ENCODE measurements around the gene MAEA. TPM values are rescaled to one million over a fixed set of nuclear protein-coding genes. Genes with fewer than 3 reads are reported as not detected.
A peak's percentile ranks its signal among the peaks of the same experiment; 100 is the strongest.

MAEA gene
- total RNA-seq, 2 donors from 2014 or later = 42.8 to 50.1 TPM

- Mint-ChIP-seq H3K27ac (no peak overlapping the region), H3K9me3 (no peaks in the 10 kb centered on the region), H3K36me3 (peaks cover 19 to 38% of the 10 kb centered on the region in 2 donors)
- DNase-seq (ENCODE audit: low spot score in 2 of 2) (no peak), ATAC-seq (no peak)
Observed at GRCh38 chr4:1340181-1340747, 50.6 kb downstream of the MAEA start.

DNA sequence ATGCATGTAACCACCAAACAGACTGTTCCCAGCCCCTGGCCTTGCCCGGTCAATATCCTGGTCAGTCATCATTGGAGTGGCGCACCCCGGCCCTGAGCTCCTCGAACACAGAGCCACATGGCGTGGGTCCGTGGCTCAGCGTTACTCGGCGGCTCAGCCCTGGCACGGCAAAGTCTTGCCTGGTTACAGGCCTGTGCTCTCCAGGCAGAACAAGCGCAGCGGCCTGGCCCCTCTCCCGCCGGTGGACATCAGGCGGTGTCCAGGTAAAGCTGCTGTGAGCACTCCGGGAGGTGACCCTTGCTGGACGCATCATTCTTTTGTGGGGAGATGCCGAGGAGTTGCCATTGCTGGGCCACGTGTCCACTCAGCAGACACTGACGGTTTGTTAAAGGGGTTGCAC, 51.2 kb downstream of the MAEA start:
- Mint-ChIP-seq H3K36me3 (peaks cover 19 to 38% of the 10 kb centered on the region in 2 donors), H3K9me3 (no peaks in the 10 kb centered on the region), H3K27ac (no peak overlapping the region)
- ATAC-seq = no peak
- no peak for DNase-seq (ENCODE audit: low spot score in 2 of 2)

DNA sequence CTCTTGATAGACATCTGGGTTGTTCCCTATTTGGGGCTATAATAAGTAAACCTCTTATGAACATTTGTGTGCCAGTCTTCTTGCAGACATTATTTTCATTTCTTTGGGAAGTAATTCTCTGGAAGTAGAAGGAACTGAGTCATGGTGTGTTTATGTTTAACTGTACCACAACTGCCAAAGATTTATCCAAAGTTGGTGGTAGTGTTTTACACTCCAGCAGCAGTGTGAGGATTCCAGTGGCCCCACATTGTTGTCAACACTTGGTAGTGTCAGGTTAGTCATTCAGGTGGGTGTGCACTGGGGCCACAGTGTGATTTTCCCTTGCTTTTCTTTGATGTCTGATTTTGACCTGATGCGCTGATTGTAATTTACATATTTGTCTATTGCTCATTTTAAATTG, 52.3 kb downstream of the MAEA start:
- DNase-seq (ENCODE audit: low spot score in 2 of 2) = no peak
- H3K9me3 Mint-ChIP-seq = no peaks in the 10 kb centered on the region
- ATAC-seq = no peak
- H3K36me3 Mint-ChIP-seq = peaks cover 16 to 27% of the 10 kb centered on the region in 2 donors
- H3K27ac Mint-ChIP-seq = no peak overlapping the region

DNA sequence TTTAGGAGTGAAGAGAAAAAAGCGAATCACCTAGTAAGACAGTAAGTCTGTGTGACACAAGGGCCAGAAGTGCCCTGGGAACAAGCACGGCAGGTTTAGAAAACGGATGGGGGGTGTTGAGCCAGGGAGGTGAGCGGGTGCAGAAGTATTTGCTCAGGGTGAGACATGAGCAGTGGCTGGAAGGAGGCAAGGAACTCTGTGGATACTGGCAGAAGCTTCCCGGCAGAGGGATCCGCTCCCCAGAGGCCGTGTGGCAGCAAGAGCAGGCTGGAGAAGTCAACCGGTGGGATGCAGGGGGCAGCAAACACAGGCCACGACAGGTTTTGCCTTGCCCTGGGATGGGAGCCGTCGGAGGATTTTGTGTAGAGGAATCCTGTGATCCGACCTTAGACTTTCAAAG, 55.0 kb downstream of the MAEA start:
- no peaks in the 10 kb centered on the region for H3K9me3 Mint-ChIP-seq
- peaks cover 3 to 7% of the 10 kb centered on the region in 2 donors for H3K36me3 Mint-ChIP-seq
- peak overlapping the region; percentile 30 to 80 for H3K27ac Mint-ChIP-seq
- no peak for ATAC-seq
- DNase-seq (ENCODE audit: low spot score in 2 of 2) = no peak

DNA sequence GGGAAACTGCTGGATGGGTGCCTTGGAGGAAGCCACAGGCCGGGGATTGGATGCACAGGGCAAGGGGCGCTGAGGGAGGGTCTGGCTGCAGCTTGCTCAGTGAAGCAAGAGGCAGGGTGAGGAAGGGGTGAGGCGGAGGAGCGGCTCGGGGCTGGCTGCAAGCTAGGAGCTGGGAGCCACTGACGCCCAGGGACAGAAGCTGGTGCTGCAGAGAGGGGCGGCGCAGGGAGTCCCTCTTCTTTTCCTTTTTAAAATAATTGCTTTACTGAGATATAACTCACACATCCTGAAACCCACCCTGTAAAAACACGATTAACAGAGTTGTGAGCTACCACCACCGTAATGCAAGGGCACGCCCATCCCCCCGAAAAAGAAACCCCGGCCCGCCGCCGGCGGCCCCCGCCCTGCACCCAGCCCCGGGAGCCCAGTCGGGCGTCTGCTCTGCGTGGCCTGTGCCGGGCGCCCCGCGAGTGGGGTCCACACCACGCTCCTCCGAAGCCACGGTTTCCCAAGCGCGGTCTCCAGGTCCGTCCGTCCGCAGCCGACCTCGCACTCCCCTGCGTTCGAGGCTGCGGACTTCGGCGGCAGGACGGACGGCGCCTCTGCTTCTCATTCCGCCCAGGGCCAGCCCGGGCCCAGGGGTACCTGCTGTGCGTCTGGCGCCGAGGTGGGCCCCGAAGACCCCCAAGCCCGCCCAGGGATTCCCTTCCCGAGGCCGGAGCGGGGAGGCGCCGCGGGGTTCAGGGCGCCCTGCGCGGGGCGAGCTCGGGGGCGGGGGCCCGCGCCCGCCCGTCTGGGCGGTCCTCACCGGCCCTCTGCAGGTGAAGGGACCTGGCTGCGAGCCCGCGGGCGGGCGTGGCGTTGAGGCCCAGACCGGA, 56.5 kb downstream of the MAEA start:
- DNase-seq (ENCODE audit: low spot score in 2 of 2) (peak in 1 of 2 donors; percentile 50), ATAC-seq (peak; percentile 44 to 47)
- Mint-ChIP-seq H3K36me3 (peaks cover 0 to under 1% of the 10 kb centered on the region in 2 donors), H3K27ac (peak overlapping the region; percentile 91 to 96), H3K9me3 (no peaks in the 10 kb centered on the region)

GRCh38 chr4:1346781-1347409, 57.2 kb downstream of the MAEA start, which contains the start of gene UVSSA:
UVSSA (plus strand) TSS chr4:1347208; CDS start chr4:1348092, 884 bp downstream.
- Mint-ChIP-seq H3K9me3 (no peaks in the 10 kb centered on the region), H3K27ac (peak within 1 kb of the TSS; percentile 91 to 96), H3K36me3 (no peaks in the 10 kb centered on the region)
- DNase-seq (ENCODE audit: low spot score in 2 of 2) (peak; percentile 100), ATAC-seq (peak; percentile 95 to 96)

- DNase-seq (ENCODE audit: low spot score in 2 of 2) (peak; percentile 58 to 76), ATAC-seq (peak; percentile 34 to 40)
- no peaks in the 10 kb centered on the region for H3K36me3 Mint-ChIP-seq
- H3K9me3 Mint-ChIP-seq = no peaks in the 10 kb centered on the region
- H3K27ac Mint-ChIP-seq = peak overlapping the region; percentile 84 to 91
Observed at GRCh38 chr4:1347410-1347864, 57.7 kb downstream of the MAEA start.

DNA sequence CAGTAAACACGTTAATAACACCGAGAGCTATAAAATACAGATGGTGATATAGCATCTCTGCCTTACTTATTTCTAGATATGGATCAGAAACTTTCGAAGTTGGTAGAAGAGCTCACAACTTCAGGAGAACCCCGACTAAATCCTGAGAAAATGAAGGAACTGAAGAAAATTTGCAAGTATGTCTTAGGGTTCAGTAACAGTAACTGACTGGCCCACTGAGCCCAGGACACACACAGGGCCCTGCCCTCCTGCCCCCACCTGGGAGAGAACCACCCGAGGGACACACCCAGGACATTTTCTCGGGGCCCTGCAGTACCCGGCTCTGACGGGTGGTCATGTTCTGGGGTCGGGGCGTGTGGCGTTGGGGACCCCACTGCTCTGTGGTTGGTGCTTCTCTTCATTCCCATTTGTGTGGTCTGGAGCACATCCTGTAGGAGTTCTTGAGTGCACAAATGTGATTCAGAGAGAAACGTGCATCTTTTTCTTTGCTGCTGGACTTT, 58.4 kb downstream of the MAEA start:
- no peaks in the 10 kb centered on the region for H3K9me3 Mint-ChIP-seq
- no peaks in the 10 kb centered on the region for H3K36me3 Mint-ChIP-seq
- DNase-seq (ENCODE audit: low spot score in 2 of 2) = no peak
- no peak for ATAC-seq
- peak overlapping the region; percentile 84 to 91 for H3K27ac Mint-ChIP-seq

- Mint-ChIP-seq H3K9me3 (no peaks in the 10 kb centered on the region), H3K36me3 (no peaks in the 10 kb centered on the region), H3K27ac (peak overlapping the region; percentile 38 to 91)
- no peak for DNase-seq (ENCODE audit: low spot score in 2 of 2)
- ATAC-seq = no peak
Observed at GRCh38 chr4:1348746-1349145, 59.1 kb downstream of the MAEA start.

DNA sequence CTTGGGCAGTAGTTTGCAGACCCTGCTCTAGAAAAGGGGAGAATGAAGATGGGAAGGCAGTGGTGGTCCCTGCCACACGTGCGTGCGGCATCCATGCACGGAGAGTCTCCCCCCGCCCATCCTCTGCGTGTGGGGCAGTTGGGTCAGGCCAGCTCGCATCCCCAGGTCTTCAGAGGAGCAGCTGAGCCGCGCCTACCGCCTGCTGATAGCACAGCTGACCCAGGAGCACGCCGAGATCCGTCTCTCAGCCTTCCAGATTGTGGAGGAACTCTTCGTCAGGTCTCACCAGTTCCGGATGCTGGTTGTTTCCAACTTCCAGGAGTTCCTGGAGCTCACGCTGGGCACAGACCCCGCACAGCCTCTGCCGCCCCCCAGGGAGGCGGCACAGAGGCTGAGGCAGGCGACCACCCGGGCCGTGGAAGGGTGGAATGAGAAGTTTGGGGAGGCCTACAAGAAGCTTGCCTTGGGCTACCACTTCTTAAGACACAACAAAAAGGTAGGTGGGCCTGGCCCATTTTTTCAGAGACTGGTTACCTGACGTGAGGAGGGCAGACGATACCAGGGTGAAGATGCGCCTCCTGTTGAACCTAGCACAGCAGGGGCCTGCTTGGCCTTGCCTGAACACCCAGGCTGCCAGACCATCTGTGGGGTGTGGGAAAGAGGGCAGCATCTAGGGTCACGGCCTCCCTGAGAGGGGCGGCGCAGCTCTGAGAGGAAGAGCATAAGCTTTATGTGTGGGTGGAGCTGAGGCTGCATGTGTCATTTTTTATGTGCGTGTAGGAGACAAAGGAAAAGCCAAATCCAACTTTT, 59.9 kb downstream of the MAEA start:
- H3K36me3 Mint-ChIP-seq = no peaks in the 10 kb centered on the region
- no peaks in the 10 kb centered on the region for H3K9me3 Mint-ChIP-seq
- peak overlapping the region; percentile 74 to 91 for H3K27ac Mint-ChIP-seq
- no peak for DNase-seq (ENCODE audit: low spot score in 2 of 2)
- ATAC-seq = no peak

- no peaks in the 10 kb centered on the region for H3K36me3 Mint-ChIP-seq
- H3K9me3 Mint-ChIP-seq = no peaks in the 10 kb centered on the region
- DNase-seq (ENCODE audit: low spot score in 2 of 2) (no peak), ATAC-seq (no peak)
- H3K27ac Mint-ChIP-seq = peak overlapping the region; percentile 74 to 91
Observed at GRCh38 chr4:1350169-1350520, 60.5 kb downstream of the MAEA start.

- Mint-ChIP-seq H3K27ac (peak overlapping the region; percentile 65 to 92), H3K36me3 (no peaks in the 10 kb centered on the region), H3K9me3 (no peaks in the 10 kb centered on the region)
- ATAC-seq = peak; percentile 26 to 38
- DNase-seq (ENCODE audit: low spot score in 2 of 2) = peak; percentile 87 to 91
Observed at GRCh38 chr4:1351854-1352566, 62.3 kb downstream of the MAEA start.

DNA sequence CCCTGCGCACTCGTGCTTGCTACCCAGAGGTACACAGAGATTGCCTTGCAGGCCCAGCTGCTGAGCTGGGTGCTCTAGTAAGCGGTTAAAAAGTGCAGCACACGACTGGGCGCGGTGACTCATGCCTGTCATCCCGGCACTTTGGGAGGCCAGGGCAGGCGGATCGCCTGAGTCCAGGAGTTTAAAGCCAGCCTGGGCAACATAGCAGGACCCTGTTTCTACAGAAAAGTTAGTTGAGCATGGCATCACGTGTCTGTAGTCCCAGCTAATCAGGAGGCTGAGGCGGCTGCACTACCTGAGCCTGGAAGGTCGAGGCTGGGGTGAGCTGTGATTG, 62.8 kb downstream of the MAEA start:
- ATAC-seq = no peak
- H3K27ac Mint-ChIP-seq = no peak overlapping the region
- no peak for DNase-seq (ENCODE audit: low spot score in 2 of 2)
- H3K36me3 Mint-ChIP-seq = no peaks in the 10 kb centered on the region
- H3K9me3 Mint-ChIP-seq = no peaks in the 10 kb centered on the region

DNA sequence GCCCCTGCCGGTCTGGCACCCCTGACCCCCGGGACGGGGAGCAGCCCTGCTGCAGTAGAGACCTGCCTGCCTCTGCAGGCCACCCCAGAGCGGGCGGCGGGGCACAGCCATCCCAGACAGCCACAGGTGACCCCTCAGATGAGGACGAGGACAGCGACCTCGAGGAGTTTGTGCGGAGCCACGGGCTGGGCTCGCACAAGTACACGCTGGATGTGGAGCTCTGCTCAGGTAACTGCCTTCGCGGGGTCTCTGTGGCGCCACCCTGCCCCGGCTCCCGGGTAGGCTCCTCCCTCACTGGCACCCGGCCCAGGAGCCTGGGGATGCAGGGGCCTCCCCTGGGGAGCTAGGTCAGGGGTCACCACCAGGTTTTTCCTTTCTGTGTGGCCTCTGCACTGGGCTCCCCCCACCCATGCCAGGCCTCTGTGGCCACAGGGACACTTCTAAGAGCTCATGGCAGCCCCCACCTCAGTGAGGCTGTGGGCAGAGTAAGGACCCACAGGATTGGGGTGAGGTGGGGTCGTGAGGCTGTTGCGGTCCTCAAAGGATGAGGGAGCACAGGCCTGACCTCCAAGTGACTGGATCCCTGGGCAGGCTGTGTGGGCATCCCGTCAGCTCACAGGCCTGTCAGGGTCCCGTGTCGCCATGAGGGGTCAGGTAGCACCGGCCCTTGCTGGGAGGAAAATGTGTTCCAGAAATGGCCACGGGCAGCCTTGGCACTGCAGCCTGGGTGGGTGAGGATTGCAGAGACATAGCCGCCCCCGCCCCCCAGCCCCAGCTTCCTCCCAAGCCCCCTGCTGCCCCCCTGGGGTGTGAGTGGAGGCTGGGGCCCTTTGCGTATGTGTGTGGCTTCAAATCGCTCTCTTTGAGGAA, 63.7 kb downstream of the MAEA start:
- ATAC-seq (no peak), DNase-seq (ENCODE audit: low spot score in 2 of 2) (no peak)
- H3K9me3 Mint-ChIP-seq = no peaks in the 10 kb centered on the region
- no peak overlapping the region for H3K27ac Mint-ChIP-seq
- no peaks in the 10 kb centered on the region for H3K36me3 Mint-ChIP-seq

All from activated naive CD4-positive, alpha-beta T cell treated with anti-CD3 and anti-CD28 coated beads, Interleukin-2, amount 50 U/mL, for 72 hours (primary cell).